A673 (cell line): ENCODE measurements around the gene JMJD1C. TPM values are rescaled to one million over a fixed set of nuclear protein-coding genes. Genes with fewer than 3 reads are reported as not detected.

ENCODE experiments used
- BruUV-seq: library from RNA; stranded (reverse); fragments of 400-500 nt; replicated peaks from 2 replicates; lab custom pipeline; 2021; lab: Mats Ljungman, UMichigan
- CTCF ChIA-PET: fragments of 300-600 bp; sonication (Branson Sonifier 250); formaldehyde crosslinking; loops from one replicate; lab custom pipeline; 2022; ENCODE audit warnings: antibody characterized with exemption; lab: Charles Lee
- POLR2A ChIA-PET: fragments of 300-600 bp; sonication (Branson Sonifier 250); formaldehyde crosslinking; loops from one replicate; lab custom pipeline; 2022; ENCODE audit warnings: antibody characterized with exemption; ENCODE audit not compliant: low non-redundant PET; lab: Charles Lee
- DNase-seq: peaks from one replicate; pipeline ENCODE4 v3.0.0-alpha.2; 2015; ENCODE audit warnings: low spot score
- H3K27ac ChIP-seq: fragments of 200-600 bp; sonication (generic); 2 replicates; pipeline ENCODE4 v1.5.1; 2016; ENCODE audit warnings: mixed run types, low read depth, mild to moderate bottlenecking, mixed read lengths, antibody characterized with exemption, low read length; ENCODE audit not compliant: poor library complexity, severe bottlenecking
- H3K27me3 ChIP-seq: fragments of 200-600 bp; sonication (generic); replicated peaks from 2 replicates; pipeline ENCODE4 v1.6.1; 2017; ENCODE audit warnings: mixed run types, low read depth, mild to moderate bottlenecking, mixed read lengths, antibody characterized with exemption, low read length; ENCODE audit not compliant: insufficient read depth, poor library complexity
- H3K36me3 ChIP-seq: fragments of 200-600 bp; sonication (generic); 2 replicates; pipeline ENCODE4 v1.6.1; 2016; ENCODE audit warnings: mixed run types, mild to moderate bottlenecking, mixed read lengths, antibody characterized with exemption, low read length; ENCODE audit not compliant: insufficient read depth, poor library complexity, severe bottlenecking
- H3K4me1 ChIP-seq: fragments of 200-600 bp; sonication (generic); 2 replicates; pipeline ENCODE4 v1.6.1; 2017; ENCODE audit warnings: mixed run types, mild to moderate bottlenecking, mixed read lengths, antibody characterized with exemption, low read length; ENCODE audit not compliant: insufficient read depth, poor library complexity, severe bottlenecking
- H3K4me3 ChIP-seq: fragments of 200-600 bp; sonication (generic); 2 replicates; pipeline ENCODE4 v1.5.1; 2016; ENCODE audit warnings: low read depth, mixed run types, mild to moderate bottlenecking, mixed read lengths, low read length; ENCODE audit not compliant: poor library complexity, severe bottlenecking
- H3K9me3 ChIP-seq: fragments of 200-600 bp; sonication (generic); 2 replicates; pipeline ENCODE4 v1.6.1; 2016; ENCODE audit warnings: mixed run types, low read depth, mild to moderate bottlenecking, mixed read lengths, antibody characterized with exemption, low read length; ENCODE audit not compliant: poor library complexity, severe bottlenecking
- CTCF ChIP-seq: fragments of 300-800, 200-600 bp; sonication (generic); conservative IDR thresholded peaks from 2 replicates; pipeline ENCODE4 v1.5.1; 2017; ENCODE audit warnings: low read depth, mild to moderate bottlenecking, antibody characterized with exemption, low read length, moderate library complexity, mixed read lengths
- EZH2 ChIP-seq: fragments of 200-600 bp; sonication (generic); IDR thresholded peaks from 2 replicates; pipeline ENCODE4 v1.6.1; 2017; ENCODE audit warnings: borderline replicate concordance, low read depth, mild to moderate bottlenecking, mixed read lengths, antibody characterized with exemption, low read length; ENCODE audit not compliant: poor library complexity, severe bottlenecking
- intact Hi-C: fragments of 100-400 bp; cut with micrococcal nuclease; formaldehyde crosslinking; loops from one replicate; pipeline ENCODE4 v1.10.0; 2022; ENCODE audit not compliant: unreplicated experiment
- total RNA-seq: library from RNA; stranded (reverse); gene quantifications from 2 replicates; pipeline ENCODE4 v1.2.3, GENCODE V29; 2021

JMJD1C gene
- total RNA-seq, 1 experiment from 2014 or later, result 71.4 TPM

- no peak overlapping the region for H3K27ac ChIP-seq
- ChIA-PET CTCF (interaction anchor here (0.6 kb wide), 1 partner anchor 712 kb away, joined by 3 read pairs; no protein-coding TSS in a partner anchor), POLR2A (no interaction called here)
- intact Hi-C loops, result no loop called here
- TF ChIP-seq CTCF (no peak), EZH2 (no peak)
- H3K4me1 ChIP-seq, result peaks cover 12% of the 10 kb centered on the region
- H3K9me3 ChIP-seq, result no peaks in the 10 kb centered on the region
- BruUV-seq, result no TSS peak
- peaks cover 7% of the 10 kb centered on the region for H3K36me3 ChIP-seq
- no peak for DNase-seq
- no peak overlapping the region for H3K4me3 ChIP-seq
- no peaks in the 10 kb centered on the region for H3K27me3 ChIP-seq
Observed at GRCh38 chr10:63161592-63161991, 304.2 kb downstream of the JMJD1C start.

DNA sequence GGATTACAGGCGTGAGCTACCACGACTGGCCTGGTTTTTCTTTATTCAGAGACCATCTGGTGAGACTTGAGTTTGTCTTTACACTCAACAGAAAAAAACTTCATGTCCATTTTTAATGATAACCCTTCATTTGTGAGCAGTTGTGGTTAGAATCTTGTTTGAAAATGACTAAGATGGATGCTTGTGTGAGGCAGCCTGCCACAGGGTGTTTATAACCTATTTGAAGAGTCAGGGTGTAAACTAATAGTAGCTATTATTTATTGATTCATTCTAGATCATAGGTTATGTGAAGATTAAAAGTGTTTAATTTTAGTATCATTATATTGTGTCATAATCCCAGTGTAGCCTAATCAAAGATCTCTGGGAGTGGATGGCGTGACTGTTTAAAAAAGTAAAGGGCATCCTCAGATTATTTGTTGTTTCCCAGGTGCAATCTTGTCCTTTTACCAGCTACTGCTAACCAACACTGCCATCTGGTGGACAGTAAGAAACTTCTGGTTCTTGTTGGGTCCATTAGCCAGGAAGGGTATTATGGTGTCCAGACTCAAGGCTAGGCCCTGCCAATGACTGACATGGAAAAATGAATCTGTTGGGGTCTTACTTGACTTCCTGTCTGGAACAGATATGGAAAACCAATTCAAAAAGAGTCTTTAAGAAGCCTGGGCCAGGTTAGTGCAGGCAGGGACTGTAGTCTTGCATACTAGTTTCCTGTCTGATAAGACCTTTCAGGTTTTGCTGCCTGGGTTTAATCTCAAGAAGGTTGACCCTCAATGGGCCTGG lies 307.7 kb downstream of the JMJD1C start:
- DNase-seq, result peak; percentile 89
- Histone ChIP-seq H3K27ac (no peak overlapping the region), H3K4me1 (peaks cover 15% of the 10 kb centered on the region), H3K9me3 (no peaks in the 10 kb centered on the region), H3K36me3 (peaks cover 4% of the 10 kb centered on the region), H3K4me3 (no peak overlapping the region), H3K27me3 (no peaks in the 10 kb centered on the region)
- intact Hi-C loops, result loop anchor here (1.0 to 10.0 kb wide), 5 partner anchors 463 to 721 kb away; no protein-coding TSS in a partner anchor
- POLR2A ChIA-PET, result no interaction called here
- BruUV-seq, result no TSS peak
- no peak for TF ChIP-seq EZH2
- peak; percentile 86 for TF ChIP-seq CTCF
- CTCF ChIA-PET, result interaction anchor here (0.5 to 2.0 kb wide), 11 partner anchors 12 to 893 kb away, joined by 3 to 5 read pairs (median 4); no protein-coding TSS in a partner anchor

- BruUV-seq, result no TSS peak
- intact Hi-C loops, result loop anchor here (5.0 to 10.0 kb wide), 4 partner anchors 461 to 664 kb away; no protein-coding TSS in a partner anchor
- Histone ChIP-seq H3K4me1 (peaks cover 11% of the 10 kb centered on the region), H3K27me3 (no peaks in the 10 kb centered on the region), H3K9me3 (no peaks in the 10 kb centered on the region), H3K27ac (no peak overlapping the region), H3K36me3 (peaks cover 4% of the 10 kb centered on the region), H3K4me3 (no peak overlapping the region)
- CTCF ChIA-PET, result interaction anchor here (2.0 kb wide), 1 partner anchor 891 kb away, joined by 5 read pairs; no protein-coding TSS in a partner anchor
- POLR2A ChIA-PET, result no interaction called here
- TF ChIP-seq CTCF, result no peak
- TF ChIP-seq EZH2, result no peak
- no peak for DNase-seq
Observed at GRCh38 chr10:63156236-63156635, 309.5 kb downstream of the JMJD1C start.
